SK-N-MC (cell line): ENCODE results near the gene NCKAP5.

ENCODE experiments used
- EZH2 ChIP-seq: fragments of 200-600 bp; sonication (generic); IDR thresholded peaks from one replicate; pipeline ENCODE4 v1.6.1; 2017; ENCODE audit warnings: antibody characterized with exemption
- POLR2AphosphoS5 ChIP-seq: IDR thresholded peaks from 2 replicates; pipeline ENCODE4 v1.6.1; 2012; ENCODE audit warnings: mild to moderate bottlenecking, low read depth, low read length, borderline replicate concordance

DNA sequence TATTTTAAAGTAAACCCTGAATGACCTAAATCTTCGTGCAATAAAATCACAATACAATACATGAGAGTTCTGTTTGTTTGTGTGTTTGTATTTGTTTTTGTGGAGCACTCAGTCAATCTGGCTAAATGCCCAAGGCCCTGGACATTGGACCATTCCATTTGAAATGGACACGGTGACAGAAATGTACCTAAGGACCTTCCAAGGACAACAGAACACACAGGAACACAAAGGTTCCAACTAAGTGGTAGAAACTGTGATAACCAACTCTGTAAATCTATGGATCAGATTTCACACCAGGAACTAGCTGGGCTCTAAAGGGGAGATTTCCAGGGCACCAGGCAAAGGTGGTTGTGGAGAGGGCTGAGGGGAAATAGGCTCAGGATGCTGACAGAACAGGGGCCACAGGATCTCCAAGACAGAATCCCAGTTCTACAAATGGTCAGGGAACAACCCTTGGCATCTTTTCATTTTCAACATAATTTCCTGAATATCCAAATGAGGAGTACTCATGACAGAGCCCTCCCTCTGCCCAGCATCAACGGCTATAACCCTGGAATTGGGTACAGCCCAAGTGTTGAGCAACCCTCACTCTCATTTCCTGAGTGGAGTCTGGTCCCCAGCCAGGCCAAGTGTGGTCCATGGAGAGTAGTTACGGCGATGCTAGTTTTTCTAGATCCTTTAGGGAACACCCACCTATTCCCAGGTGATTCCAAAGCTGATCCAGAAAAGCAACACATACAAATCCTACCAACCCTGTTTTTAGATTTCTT lies 78.4 kb downstream of the NCKAP5 start:
- TF ChIP-seq POLR2AphosphoS5 (no peak), EZH2 (no peak)
